GM18870 (cell line): Measurements from ENCODE around the gene MSLN.

ENCODE experiments used
- ATAC-seq: cut with Tn5 transposase; IDR thresholded peaks from one replicate; pipeline ENCODE4 v1.9.1; 2021; ENCODE audit warnings: moderate library complexity; ENCODE audit not compliant: unreplicated experiment

The MSLN gene

GRCh38 chr16:722835-723633 is 37.5 kb upstream of the MSLN start:
- ATAC-seq, result no peak

GRCh38 chr16:723695-724094 is 36.8 kb upstream of the MSLN start:
- ATAC-seq, result no peak

- no peak for ATAC-seq
Observed at GRCh38 chr16:724188-725040, 36.1 kb upstream of the MSLN start.

GRCh38 chr16:725041-725376 is 35.5 kb upstream of the MSLN start:
- ATAC-seq, result no peak

GRCh38 chr16:725463-726187 is 34.9 kb upstream of the MSLN start:
- no peak for ATAC-seq

GRCh38 chr16:726188-726437 is 34.4 kb upstream of the MSLN start:
- no peak for ATAC-seq

- ATAC-seq, result no peak
Observed at GRCh38 chr16:726438-727290, 33.9 kb upstream of the MSLN start, which contains the start of the genes CCDC78 and HAGHL. Gene CCDC78 (minus strand): TSS chr16:726443. CDS start chr16:726367, 76 bp downstream. Gene HAGHL (plus strand): TSS chr16:727106. CDS start chr16:727510, 404 bp downstream.

GRCh38 chr16:727291-727977 is 33.1 kb upstream of the MSLN start:
- no peak for ATAC-seq

- no peak for ATAC-seq
Observed at GRCh38 chr16:728131-728889, 32.2 kb upstream of the MSLN start.

- ATAC-seq, result no peak
Observed at GRCh38 chr16:728890-729744, 31.4 kb upstream of the MSLN start.

- ATAC-seq, result no peak
Observed at GRCh38 chr16:729768-730665, 30.5 kb upstream of the MSLN start.

GRCh38 chr16:730666-731509 is 29.6 kb upstream of the MSLN start:
- ATAC-seq, result no peak

- ATAC-seq, result no peak
Observed at GRCh38 chr16:732332-732731, 28.2 kb upstream of the MSLN start.

GRCh38 chr16:732936-733335 is 27.6 kb upstream of the MSLN start:
- ATAC-seq, result no peak

GRCh38 chr16:733382-734207 is 26.9 kb upstream of the MSLN start:
- no peak for ATAC-seq
